Keratinocyte (primary cell): ENCODE results near the gene LTBP3. TPM values are rescaled to one million over a fixed set of nuclear protein-coding genes. Genes with fewer than 3 reads are reported as not detected.

Experiments
- DNase-seq: peaks from one replicate; pipeline ENCODE4 v3.0.0-alpha.2; 2011; ENCODE audit warnings: low read depth, missing footprints, low spot score
- FAIRE-seq: peaks from 2 replicates; lab custom pipeline; 2011; peaks lifted over from hg19 to GRCh38; lab: Jason Lieb, UNC
- H2AFZ ChIP-seq: 2 replicates; pipeline ENCODE4 v1.6.0; 2012; ENCODE audit warnings: low read length, control low read depth, inconsistent platforms; ENCODE audit not compliant: control insufficient read depth
- H3K27ac ChIP-seq: 2 replicates; pipeline ENCODE4 v1.5.1; 2011; ENCODE audit warnings: low read length; ENCODE audit not compliant: control insufficient read depth, insufficient read depth
- H3K27me3 ChIP-seq: 3 replicates; pipeline ENCODE4 v1.6.0; 2011; ENCODE audit warnings: low read length; ENCODE audit not compliant: control insufficient read depth, insufficient read depth; ENCODE audit errors: extremely low read depth
- H3K36me3 ChIP-seq, 2 experiments: 2 replicates in 1 of 2; 3 replicates in 1 of 2; pipeline ENCODE4 v1.5.1; 2011; ENCODE audit warnings: low read length in 2 of 2, mild to moderate bottlenecking in 1 of 2; ENCODE audit not compliant: control insufficient read depth in 2 of 2, insufficient read depth in 2 of 2; ENCODE audit errors: extremely low read depth in 1 of 2
- H3K4me1 ChIP-seq: 3 replicates; pipeline ENCODE4 v1.5.1; 2011; ENCODE audit warnings: low read length; ENCODE audit not compliant: control insufficient read depth, insufficient read depth; ENCODE audit errors: extremely low read depth
- H3K4me2 ChIP-seq: 3 replicates; pipeline ENCODE4 v1.6.0; 2011; ENCODE audit warnings: low read depth, low read length; ENCODE audit not compliant: control insufficient read depth, insufficient read depth; ENCODE audit errors: extremely low read depth
- H3K4me3 ChIP-seq, 3 experiments: fragments of 200-600 bp in 1 of 3; sonication (generic) in 1 of 3; 2 replicates in 2 of 3; 3 replicates in 1 of 3; pipeline ENCODE4 v1.5.1; 2011 to 2016; ENCODE audit warnings: low read length in 3 of 3, mild to moderate bottlenecking in 3 of 3, control low read depth in 2 of 3, inconsistent platforms in 1 of 3, low read depth in 1 of 3, mixed read lengths in 1 of 3, mixed run types in 1 of 3, moderate library complexity in 1 of 3; ENCODE audit not compliant: control insufficient read depth in 2 of 3, insufficient read depth in 2 of 3; ENCODE audit errors: extremely low read depth in 1 of 3
- H3K79me2 ChIP-seq: 2 replicates; pipeline ENCODE4 v1.6.0; 2012; ENCODE audit warnings: low read length; ENCODE audit not compliant: control insufficient read depth, insufficient read depth
- H3K9ac ChIP-seq: 3 replicates; pipeline ENCODE4 v1.6.0; 2011; ENCODE audit warnings: low read length; ENCODE audit not compliant: control insufficient read depth, insufficient read depth; ENCODE audit errors: extremely low read depth
- H3K9me1 ChIP-seq: 3 replicates; pipeline ENCODE4 v1.6.0; 2011; ENCODE audit warnings: low read length; ENCODE audit not compliant: control insufficient read depth, insufficient read depth; ENCODE audit errors: extremely low read depth
- H3K9me3 ChIP-seq: 2 replicates; pipeline ENCODE4 v1.5.1; 2012; ENCODE audit warnings: low read depth, low read length; ENCODE audit not compliant: control insufficient read depth
- H4K20me1 ChIP-seq: 3 replicates; pipeline ENCODE4 v1.6.0; 2011; ENCODE audit warnings: low read length; ENCODE audit not compliant: control insufficient read depth, insufficient read depth; ENCODE audit errors: extremely low read depth
- EZH2 ChIP-seq: IDR thresholded peaks from one replicate; pipeline ENCODE4 v1.6.1; 2012; ENCODE audit warnings: inconsistent platforms, mild to moderate bottlenecking, low read length, moderate library complexity
- dilution Hi-C: fragments of 300-500 bp; cut with MboI; formaldehyde crosslinking; loops from one replicate; pipeline ENCODE4 v1.7.0; 2020; ENCODE audit warnings: low sequenced_read_pairs; ENCODE audit not compliant: extremely low pct_ligation_motif_present
- polyA plus RNA-seq, 5 experiments: library from polyadenylated mRNA; depleted of rRNA in 3 of 5; stranded (reverse) in 3 of 5; stranded (forward) in 1 of 5; unstranded in 1 of 5; fragments of >200 nt; gene quantifications; 1 replicate in 1 of 5; 2 replicates in 3 of 5; 3 replicates in 1 of 5; pipeline versions ENCODE4 v1.2.1 to v1.2.3, GENCODE V29; 2011 to 2012; ENCODE audit warnings: missing spikeins in 2 of 5, low read depth in 1 of 5, low replicate concordance in 1 of 5
- TF ChIP-seq, protein P1 (sequence below), 3 experiments: IDR thresholded peaks in 1 of 3; conservative IDR thresholded peaks in 1 of 3; optimal IDR thresholded peaks in 1 of 3; 2 replicates in 2 of 3; 3 replicates in 1 of 3; pipeline versions ENCODE3 to v1.5.1; 2011; ENCODE audit warnings: low read length in 3 of 3, mild to moderate bottlenecking in 3 of 3, moderate library complexity in 2 of 3, control low read depth in 1 of 3, inconsistent platforms in 1 of 3; ENCODE audit not compliant: insufficient read depth in 2 of 3; ENCODE audit errors: extremely low read depth in 1 of 3

The LTBP3 gene
- polyA plus RNA-seq, 1 donor (not counting 4 experiments of a cell fraction or from before 2014, with no cell fraction given) = 9.1 TPM

DNA sequence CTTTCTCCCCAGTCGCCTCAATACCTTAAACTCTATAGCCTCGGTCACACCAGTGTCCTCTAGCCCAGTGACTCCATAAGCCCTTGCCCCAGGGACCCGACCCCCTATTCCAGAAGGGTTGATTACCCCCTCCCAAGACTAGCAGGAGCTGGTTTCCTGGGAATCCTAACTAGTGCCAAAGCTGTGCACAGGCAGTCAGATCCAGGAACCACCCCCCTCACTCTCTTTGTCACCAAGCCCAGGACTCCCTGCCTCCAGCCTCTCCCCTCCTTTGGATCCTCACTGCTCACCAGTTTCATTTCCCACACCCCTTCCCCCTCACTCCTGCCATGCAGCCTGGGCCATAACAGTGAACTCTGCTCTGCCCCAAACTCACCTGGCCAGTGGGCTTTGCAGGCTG is 9.8 kb downstream of the LTBP3 start:
- Histone ChIP-seq H3K79me2 (no peaks in the 10 kb centered on the region), H3K27me3 (no peaks in the 10 kb centered on the region), H3K36me3 (no peaks in the 10 kb centered on the region), H3K9me1 (no peaks in the 10 kb centered on the region), H3K4me1 (peaks cover 3% of the 10 kb centered on the region), H3K9me3 (no peaks in the 10 kb centered on the region), H4K20me1 (no peaks in the 10 kb centered on the region), H3K4me2 (no peak overlapping the region), H2AFZ (no peak overlapping the region), H3K4me3 (no peak overlapping the region), H3K27ac (no peak overlapping the region), H3K9ac (no peak overlapping the region)
- dilution Hi-C loops = no loop called here
- DNase-seq (no peak), FAIRE-seq (no peak)
- TF ChIP-seq EZH2 = no peak
- TF ChIP-seq, protein P1, sequence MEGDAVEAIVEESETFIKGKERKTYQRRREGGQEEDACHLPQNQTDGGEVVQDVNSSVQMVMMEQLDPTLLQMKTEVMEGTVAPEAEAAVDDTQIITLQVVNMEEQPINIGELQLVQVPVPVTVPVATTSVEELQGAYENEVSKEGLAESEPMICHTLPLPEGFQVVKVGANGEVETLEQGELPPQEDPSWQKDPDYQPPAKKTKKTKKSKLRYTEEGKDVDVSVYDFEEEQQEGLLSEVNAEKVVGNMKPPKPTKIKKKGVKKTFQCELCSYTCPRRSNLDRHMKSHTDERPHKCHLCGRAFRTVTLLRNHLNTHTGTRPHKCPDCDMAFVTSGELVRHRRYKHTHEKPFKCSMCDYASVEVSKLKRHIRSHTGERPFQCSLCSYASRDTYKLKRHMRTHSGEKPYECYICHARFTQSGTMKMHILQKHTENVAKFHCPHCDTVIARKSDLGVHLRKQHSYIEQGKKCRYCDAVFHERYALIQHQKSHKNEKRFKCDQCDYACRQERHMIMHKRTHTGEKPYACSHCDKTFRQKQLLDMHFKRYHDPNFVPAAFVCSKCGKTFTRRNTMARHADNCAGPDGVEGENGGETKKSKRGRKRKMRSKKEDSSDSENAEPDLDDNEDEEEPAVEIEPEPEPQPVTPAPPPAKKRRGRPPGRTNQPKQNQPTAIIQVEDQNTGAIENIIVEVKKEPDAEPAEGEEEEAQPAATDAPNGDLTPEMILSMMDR (optimal IDR thresholded peaks at IDR 0.05 in 1 of 3, IDR thresholded peaks at IDR 0.05 in 1 of 3, conservative IDR thresholded peaks at IDR 0.05 in 1 of 3; ENCODE audit: extremely low read depth in 1 of 3, insufficient read depth in 2 of 3, low read length in 3 of 3) = no peak

DNA sequence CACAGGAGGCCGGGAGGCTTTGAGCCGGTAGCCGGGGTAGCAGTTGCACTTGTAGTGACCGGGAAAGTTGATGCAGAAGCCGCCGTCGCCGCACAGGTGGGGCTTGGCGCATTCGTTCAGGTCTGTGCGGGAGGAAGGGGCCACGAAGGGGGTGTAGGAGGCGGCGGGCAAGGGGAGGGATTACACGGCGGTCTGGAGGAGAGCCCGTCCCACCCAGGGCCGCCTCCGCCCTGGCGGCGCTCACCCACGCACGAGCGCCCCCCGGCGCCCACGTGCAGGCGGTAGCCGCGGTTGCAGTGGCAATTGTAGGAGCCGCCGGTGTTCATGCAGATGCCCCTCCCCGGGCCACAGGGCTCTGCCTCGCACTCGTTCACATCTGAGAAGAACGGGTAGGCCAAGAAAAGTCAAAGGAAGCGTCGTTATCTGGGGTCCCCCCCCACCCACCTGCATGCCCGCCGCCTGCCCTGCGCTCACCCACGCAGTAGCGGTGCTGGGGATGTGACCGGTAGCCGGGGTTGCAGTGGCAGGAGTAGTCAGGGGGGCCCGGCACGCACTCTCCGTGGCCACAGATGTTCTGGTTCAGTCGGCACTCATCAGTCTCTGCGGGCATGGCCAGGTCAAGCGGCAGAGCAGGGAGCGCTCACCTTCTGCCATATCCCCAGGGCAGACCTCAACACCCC is 10.6 kb downstream of the LTBP3 start:
- TF ChIP-seq, protein P1 (optimal IDR thresholded peaks at IDR 0.05 in 1 of 3, IDR thresholded peaks at IDR 0.05 in 1 of 3, conservative IDR thresholded peaks at IDR 0.05 in 1 of 3; ENCODE audit: extremely low read depth in 1 of 3, insufficient read depth in 2 of 3, low read length in 3 of 3) = no peak
- no peak for TF ChIP-seq EZH2
- H3K27ac ChIP-seq = no peak overlapping the region
- H3K4me3 ChIP-seq = no peak overlapping the region
- H3K9ac ChIP-seq = no peak overlapping the region
- H3K4me1 ChIP-seq = peaks cover 3% of the 10 kb centered on the region
- no peak for DNase-seq
- H3K36me3 ChIP-seq = no peaks in the 10 kb centered on the region
- no peak overlapping the region for H3K4me2 ChIP-seq
- dilution Hi-C loops = no loop called here
- no peaks in the 10 kb centered on the region for H3K9me1 ChIP-seq
- no peaks in the 10 kb centered on the region for H4K20me1 ChIP-seq
- no peak for FAIRE-seq
- H3K27me3 ChIP-seq = no peaks in the 10 kb centered on the region
- no peaks in the 10 kb centered on the region for H3K79me2 ChIP-seq
- no peak overlapping the region for H2AFZ ChIP-seq
- no peaks in the 10 kb centered on the region for H3K9me3 ChIP-seq
